Kidney epithelial cell (primary cell): ENCODE data around the gene PSMC5. TPM values are rescaled to one million over a fixed set of nuclear protein-coding genes. Genes with fewer than 3 reads are reported as not detected.
A peak's percentile ranks its signal among the peaks of the same experiment; 100 is the strongest.

Source experiments
- DNase-seq: peaks from one replicate; pipeline ENCODE4 v3.0.0-alpha.2; 2010; ENCODE audit warnings: low read depth
- H3K27me3 ChIP-seq: 2 replicates; pipeline ENCODE4 v1.6.0; 2011; ENCODE audit warnings: low read length; ENCODE audit not compliant: control insufficient read depth, insufficient read depth
- H3K36me3 ChIP-seq: 2 replicates; pipeline ENCODE4 v1.5.1; 2011; ENCODE audit warnings: low read length; ENCODE audit not compliant: control insufficient read depth, insufficient read depth
- H3K4me3 ChIP-seq: 2 replicates; pipeline ENCODE4 v1.5.1; 2011; ENCODE audit warnings: low read depth, mild to moderate bottlenecking, control low read depth, low read length
- total RNA-seq: library from RNA; depleted of rRNA; stranded (reverse); fragments of >200 nt; gene quantifications from 2 replicates; pipeline ENCODE4 v1.2.3, GENCODE V29; 2015
- TF ChIP-seq, protein P1 (sequence below): IDR thresholded peaks from 2 replicates; pipeline ENCODE4 v1.5.1; 2011; ENCODE audit warnings: mild to moderate bottlenecking, moderate library complexity, low read length, control low read depth, inconsistent platforms; ENCODE audit not compliant: insufficient read depth, poor library complexity, severe bottlenecking

Gene PSMC5
- total RNA-seq, 1 donor from 2014 or later: 77.6 TPM

DNA sequence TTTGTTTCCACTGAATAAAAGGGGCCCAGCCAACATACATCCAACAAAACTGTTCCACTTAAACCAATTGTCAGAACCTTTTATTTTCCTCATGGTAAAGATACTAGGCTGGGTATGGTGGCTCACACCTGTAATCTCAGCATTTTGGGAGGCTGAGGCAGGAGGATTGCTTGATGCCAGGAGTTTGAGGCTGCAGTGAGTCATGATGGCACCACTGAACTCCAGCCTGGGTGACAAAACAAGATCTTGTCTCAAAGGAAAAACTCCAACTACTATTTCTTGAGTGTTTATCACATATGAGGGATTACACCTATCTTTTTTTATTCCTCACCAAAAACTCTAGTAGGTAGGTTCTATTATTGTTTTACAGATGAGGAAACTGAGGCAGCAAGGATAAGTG, 4.7 kb upstream of the PSMC5 start:
- TF ChIP-seq, protein P1, sequence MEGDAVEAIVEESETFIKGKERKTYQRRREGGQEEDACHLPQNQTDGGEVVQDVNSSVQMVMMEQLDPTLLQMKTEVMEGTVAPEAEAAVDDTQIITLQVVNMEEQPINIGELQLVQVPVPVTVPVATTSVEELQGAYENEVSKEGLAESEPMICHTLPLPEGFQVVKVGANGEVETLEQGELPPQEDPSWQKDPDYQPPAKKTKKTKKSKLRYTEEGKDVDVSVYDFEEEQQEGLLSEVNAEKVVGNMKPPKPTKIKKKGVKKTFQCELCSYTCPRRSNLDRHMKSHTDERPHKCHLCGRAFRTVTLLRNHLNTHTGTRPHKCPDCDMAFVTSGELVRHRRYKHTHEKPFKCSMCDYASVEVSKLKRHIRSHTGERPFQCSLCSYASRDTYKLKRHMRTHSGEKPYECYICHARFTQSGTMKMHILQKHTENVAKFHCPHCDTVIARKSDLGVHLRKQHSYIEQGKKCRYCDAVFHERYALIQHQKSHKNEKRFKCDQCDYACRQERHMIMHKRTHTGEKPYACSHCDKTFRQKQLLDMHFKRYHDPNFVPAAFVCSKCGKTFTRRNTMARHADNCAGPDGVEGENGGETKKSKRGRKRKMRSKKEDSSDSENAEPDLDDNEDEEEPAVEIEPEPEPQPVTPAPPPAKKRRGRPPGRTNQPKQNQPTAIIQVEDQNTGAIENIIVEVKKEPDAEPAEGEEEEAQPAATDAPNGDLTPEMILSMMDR: no peak
- no peak overlapping the region for H3K4me3 ChIP-seq
- DNase-seq: no peak
- H3K36me3 ChIP-seq: peaks cover 18% of the 10 kb centered on the region
- no peaks in the 10 kb centered on the region for H3K27me3 ChIP-seq

DNA sequence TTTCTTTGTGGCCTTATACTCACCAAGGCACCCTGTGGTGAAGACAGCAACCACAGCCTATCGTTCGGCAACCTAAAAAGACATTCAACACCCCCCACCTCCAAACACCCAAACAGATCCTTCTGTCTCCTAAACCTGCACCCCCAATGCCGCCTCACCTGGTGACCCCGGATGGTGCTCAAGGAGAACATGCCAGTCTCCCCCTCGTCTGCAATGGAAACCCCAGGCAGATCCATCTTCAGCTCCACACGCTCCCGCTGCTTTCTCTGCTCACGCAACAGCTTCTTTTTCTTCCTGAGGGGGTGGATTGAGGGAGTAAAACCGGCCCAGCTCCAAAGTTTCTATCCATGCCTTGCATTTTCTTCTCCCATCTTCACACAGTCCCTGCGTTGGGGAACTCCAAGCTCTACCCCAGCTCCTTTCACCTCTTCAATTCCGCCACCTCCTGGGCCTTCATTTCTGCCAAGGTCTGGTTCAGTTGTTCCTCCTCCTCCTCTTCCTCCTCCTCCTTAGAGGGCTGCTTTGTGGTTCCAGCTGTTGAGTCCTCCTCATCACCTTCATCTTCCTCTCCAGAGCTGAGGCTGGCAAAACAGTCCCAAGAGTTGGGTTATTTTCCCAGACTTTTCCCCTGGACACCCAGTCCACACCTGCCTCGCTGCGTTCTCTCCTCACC, 3.4 kb upstream of the PSMC5 start:
- no peak overlapping the region for H3K4me3 ChIP-seq
- TF ChIP-seq, protein P1: no peak
- no peak for DNase-seq
- H3K36me3 ChIP-seq: peaks cover 14% of the 10 kb centered on the region
- H3K27me3 ChIP-seq: no peaks in the 10 kb centered on the region

DNA sequence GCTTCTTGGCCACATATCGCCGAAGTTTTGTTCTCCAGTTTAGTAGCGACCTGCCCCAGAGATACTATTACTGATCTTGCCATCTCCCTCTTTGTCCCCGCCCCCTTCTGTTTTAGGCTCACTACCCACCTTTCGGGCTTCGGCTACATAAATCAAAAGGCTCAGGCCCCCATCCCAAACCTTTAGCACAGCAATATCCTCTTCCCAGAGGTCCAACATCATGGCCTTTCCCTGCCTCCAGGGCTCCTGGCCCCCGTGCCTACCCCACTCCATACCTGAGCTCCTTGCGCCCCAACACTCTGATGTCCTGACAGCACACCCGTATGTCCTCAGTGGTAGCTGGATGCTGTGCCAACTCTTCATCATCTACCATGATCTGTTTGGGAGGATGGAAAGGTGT, 2.9 kb upstream of the PSMC5 start:
- no peaks in the 10 kb centered on the region for H3K27me3 ChIP-seq
- TF ChIP-seq, protein P1: no peak
- peaks cover 14% of the 10 kb centered on the region for H3K36me3 ChIP-seq
- no peak overlapping the region for H3K4me3 ChIP-seq
- DNase-seq: no peak

DNA sequence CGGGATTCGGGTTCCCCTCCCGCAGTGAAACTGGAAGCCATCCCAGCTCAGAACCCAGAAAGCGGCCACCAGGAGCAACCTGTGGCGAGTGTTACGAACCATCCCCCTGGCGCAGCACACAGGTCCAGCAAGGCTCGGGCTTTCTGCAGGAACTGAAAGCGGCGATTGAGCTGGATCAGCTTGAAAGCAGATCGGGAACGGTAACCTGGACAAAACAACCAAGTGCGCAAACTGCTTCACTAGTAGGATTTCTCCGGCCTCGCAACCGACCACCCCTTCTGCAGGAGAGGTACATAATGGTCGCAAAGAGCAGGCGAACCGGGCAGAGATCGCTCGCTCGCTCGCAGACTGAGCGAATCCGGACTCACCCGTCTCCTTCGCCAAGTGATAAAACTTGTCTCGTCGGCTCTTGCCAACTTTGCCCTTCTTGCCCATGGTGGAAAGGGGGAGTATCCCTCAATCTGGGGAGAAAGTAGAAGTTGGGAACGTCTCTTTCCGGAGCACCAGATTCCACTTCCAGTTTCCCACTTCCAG, 696 bp upstream of the PSMC5 start:
- TF ChIP-seq, protein P1: no peak
- Histone ChIP-seq H3K27me3 (no peaks in the 10 kb centered on the region), H3K4me3 (peak overlapping the region; percentile 95), H3K36me3 (peaks cover 14% of the 10 kb centered on the region)
- no peak for DNase-seq

DNA sequence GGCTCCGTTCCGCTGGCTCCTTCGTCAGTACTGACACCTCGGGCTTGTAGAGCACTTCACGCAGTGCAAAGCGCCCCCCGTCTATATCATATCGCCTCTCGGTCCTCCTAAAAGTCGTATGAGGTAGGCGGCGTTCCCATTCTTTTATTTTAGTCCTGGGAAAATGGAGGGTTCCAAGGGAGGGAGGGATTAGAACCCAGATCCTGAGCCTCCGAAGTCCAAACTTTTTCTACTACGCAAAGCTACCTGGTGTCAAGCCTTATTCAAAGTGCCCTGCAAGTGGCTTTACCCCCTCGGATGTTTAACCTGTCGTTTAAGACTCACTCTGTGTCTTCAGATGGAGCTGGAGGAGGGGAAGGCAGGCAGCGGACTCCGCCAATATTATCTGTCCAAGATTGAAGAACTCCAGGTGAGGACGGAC, 580 bp downstream of the PSMC5 start:
- Histone ChIP-seq H3K36me3 (peaks cover 10% of the 10 kb centered on the region), H3K27me3 (no peaks in the 10 kb centered on the region), H3K4me3 (peak overlapping the region; percentile 95)
- DNase-seq: no peak
- TF ChIP-seq, protein P1: no peak

DNA sequence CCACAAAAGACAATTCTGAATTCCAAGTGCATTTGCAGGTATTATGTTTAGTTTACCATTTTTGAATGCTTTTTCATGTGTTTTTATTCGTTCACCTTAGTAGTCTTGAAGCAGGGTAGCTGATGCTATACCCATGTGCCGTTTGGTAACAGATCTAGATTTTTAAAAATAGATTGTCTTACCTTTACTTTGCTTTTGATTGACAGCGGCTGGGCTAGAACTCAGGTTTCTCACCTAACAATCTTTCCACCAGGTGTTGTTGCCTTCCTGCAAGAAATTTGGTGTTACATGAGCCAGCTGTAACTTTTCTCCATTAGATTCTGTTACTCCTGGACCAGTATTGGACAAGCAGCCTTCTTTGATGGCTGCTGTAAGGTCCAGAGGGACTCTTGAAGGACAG, 1.7 kb downstream of the PSMC5 start:
- no peak for DNase-seq
- TF ChIP-seq, protein P1: no peak
- Histone ChIP-seq H3K4me3 (no peak overlapping the region), H3K27me3 (no peaks in the 10 kb centered on the region), H3K36me3 (peaks cover 12% of the 10 kb centered on the region)
